A549 (cell line): ENCODE results near the gene ZNF358.

ENCODE experiments used
- HMGXB4 ChIP-seq: fragments of 250-450 bp; sonication (Bioruptor Pico); IDR thresholded peaks from 2 replicates; pipeline ENCODE4 v1.5.0; 2021; ENCODE audit warnings: mild to moderate bottlenecking, moderate library complexity, borderline replicate concordance
- TF ChIP-seq, protein P1 (sequence below): fragments of 450-650 bp; IDR thresholded peaks from 2 replicates; pipeline ENCODE4 v1.6.1; 2014; ENCODE audit warnings: antibody characterized with exemption
- TF ChIP-seq, protein P2 (sequence below): fragments of >200 bp; sonication (Bioruptor Twin); formaldehyde crosslinking; IDR thresholded peaks from 3 replicates; pipeline ENCODE4 v1.5.1; 2016

DNA sequence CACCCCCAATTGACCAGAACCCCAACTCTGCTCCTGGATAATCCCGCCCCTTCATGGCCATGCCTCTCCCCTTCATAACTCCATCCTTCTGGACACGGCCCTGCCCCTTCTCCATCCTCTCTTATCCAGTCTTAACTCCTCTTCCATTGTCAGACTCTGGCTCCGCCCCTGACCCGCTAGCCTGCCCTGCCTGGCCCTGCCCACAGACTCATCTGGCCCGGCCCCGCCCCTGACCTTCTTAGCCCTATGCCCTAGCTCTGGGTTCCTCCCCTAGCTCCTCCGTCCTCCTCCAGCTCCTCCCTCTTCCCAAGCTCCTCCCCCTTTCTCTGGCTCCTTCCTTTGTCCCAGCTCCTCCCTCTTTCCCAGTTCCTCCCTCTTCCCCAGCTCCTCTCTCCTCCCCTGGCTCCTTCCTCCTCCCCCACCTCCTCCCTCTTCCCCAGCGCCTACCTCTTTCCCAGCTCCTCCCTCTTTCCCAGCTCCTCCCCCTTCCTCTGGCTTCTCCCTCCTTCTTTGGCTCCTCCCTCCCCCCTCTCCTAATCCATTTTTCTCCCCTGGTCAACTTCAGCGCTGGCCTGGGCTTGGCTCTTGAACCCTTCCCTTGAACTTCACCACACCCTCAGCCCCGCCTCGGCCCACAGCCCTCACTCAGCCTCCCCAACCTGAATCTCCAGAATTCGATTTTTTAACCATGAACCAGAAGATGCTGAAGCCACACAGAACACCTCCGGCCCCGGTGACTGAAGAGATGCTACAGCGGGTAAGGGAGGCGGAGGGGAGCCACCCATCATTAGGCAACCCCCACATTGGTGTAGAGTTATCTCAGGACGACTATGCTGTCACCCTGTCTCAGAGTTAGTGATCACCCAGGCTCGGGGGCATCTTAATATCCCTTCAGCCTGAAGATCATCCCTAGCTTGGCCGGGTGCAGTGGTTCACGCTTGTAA is 9.2 kb upstream of the ZNF358 start:
- TF ChIP-seq, protein P1, sequence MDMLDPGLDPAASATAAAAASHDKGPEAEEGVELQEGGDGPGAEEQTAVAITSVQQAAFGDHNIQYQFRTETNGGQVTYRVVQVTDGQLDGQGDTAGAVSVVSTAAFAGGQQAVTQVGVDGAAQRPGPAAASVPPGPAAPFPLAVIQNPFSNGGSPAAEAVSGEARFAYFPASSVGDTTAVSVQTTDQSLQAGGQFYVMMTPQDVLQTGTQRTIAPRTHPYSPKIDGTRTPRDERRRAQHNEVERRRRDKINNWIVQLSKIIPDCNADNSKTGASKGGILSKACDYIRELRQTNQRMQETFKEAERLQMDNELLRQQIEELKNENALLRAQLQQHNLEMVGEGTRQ = no peak
- TF ChIP-seq, protein P2, sequence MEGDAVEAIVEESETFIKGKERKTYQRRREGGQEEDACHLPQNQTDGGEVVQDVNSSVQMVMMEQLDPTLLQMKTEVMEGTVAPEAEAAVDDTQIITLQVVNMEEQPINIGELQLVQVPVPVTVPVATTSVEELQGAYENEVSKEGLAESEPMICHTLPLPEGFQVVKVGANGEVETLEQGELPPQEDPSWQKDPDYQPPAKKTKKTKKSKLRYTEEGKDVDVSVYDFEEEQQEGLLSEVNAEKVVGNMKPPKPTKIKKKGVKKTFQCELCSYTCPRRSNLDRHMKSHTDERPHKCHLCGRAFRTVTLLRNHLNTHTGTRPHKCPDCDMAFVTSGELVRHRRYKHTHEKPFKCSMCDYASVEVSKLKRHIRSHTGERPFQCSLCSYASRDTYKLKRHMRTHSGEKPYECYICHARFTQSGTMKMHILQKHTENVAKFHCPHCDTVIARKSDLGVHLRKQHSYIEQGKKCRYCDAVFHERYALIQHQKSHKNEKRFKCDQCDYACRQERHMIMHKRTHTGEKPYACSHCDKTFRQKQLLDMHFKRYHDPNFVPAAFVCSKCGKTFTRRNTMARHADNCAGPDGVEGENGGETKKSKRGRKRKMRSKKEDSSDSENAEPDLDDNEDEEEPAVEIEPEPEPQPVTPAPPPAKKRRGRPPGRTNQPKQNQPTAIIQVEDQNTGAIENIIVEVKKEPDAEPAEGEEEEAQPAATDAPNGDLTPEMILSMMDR = no peak
- no peak for TF ChIP-seq HMGXB4 (CRISPR knock-in tag)
